DND-41 (cell line): ENCODE data around the gene ACSS3.

Experiments
- ATAC-seq: fragments of 200-7000 bp; cut with Tn5 transposase; 3 replicates; pipeline ENCODE4 v1.9.1; 2021; ENCODE audit warnings: low read depth; ENCODE audit not compliant: insufficient read depth
- DNase-seq: peaks from one replicate; pipeline ENCODE4 v3.0.0-alpha.2; 2020
- H2AFZ ChIP-seq: 2 replicates; pipeline ENCODE4 v1.6.0; 2012; ENCODE audit warnings: low read depth, low read length
- H3K27ac ChIP-seq: 2 replicates; pipeline ENCODE4 v1.5.1; 2012; ENCODE audit warnings: low read length, inconsistent platforms
- H3K27me3 ChIP-seq: fragments of 200-600 bp; sonication (generic); 2 replicates; pipeline ENCODE4 v1.6.0; 2012; ENCODE audit warnings: low read length, mild to moderate bottlenecking, inconsistent platforms; ENCODE audit not compliant: insufficient read depth, poor library complexity
- H3K36me3 ChIP-seq: 2 replicates; pipeline ENCODE4 v1.5.1; 2012; ENCODE audit warnings: low read length, inconsistent platforms; ENCODE audit not compliant: insufficient read depth
- H3K4me1 ChIP-seq: 2 replicates; pipeline ENCODE4 v1.5.1; 2012; ENCODE audit warnings: mild to moderate bottlenecking, low read length; ENCODE audit not compliant: insufficient read depth
- H3K4me2 ChIP-seq: 2 replicates; pipeline ENCODE4 v1.6.0; 2012; ENCODE audit warnings: mild to moderate bottlenecking, moderate library complexity, low read length, inconsistent platforms; ENCODE audit not compliant: insufficient read depth
- H3K4me3 ChIP-seq, 2 experiments: fragments of 200-600 bp in 1 of 2; shearing (Covaris generic) in 1 of 2; 2 replicates each; pipeline ENCODE4 v1.5.1; 2012 to 2016; ENCODE audit warnings: inconsistent platforms in 2 of 2, low read length in 2 of 2, mild to moderate bottlenecking in 2 of 2, low read depth in 1 of 2, moderate library complexity in 1 of 2
- H3K79me2 ChIP-seq: 2 replicates; pipeline ENCODE4 v1.6.0; 2012; ENCODE audit warnings: low read length, inconsistent platforms; ENCODE audit not compliant: insufficient read depth
- H3K9ac ChIP-seq: 2 replicates; pipeline ENCODE4 v1.6.0; 2012; ENCODE audit warnings: low read depth, mild to moderate bottlenecking, inconsistent platforms, low read length, moderate library complexity
- H3K9me3 ChIP-seq: 2 replicates; pipeline ENCODE4 v1.5.1; 2012; ENCODE audit warnings: low read length, moderate library complexity, mild to moderate bottlenecking, inconsistent platforms; ENCODE audit not compliant: insufficient read depth, severe bottlenecking
- H4K20me1 ChIP-seq: 2 replicates; pipeline ENCODE4 v1.6.0; 2012; ENCODE audit warnings: low read length; ENCODE audit not compliant: insufficient read depth
- CTCF ChIP-seq: IDR thresholded peaks from 2 replicates; pipeline ENCODE4 v1.5.1; 2012; ENCODE audit warnings: borderline replicate concordance, low read length, moderate library complexity, mild to moderate bottlenecking; ENCODE audit not compliant: poor library complexity, severe bottlenecking; ENCODE audit errors: extremely low read depth
- EZH2 ChIP-seq: IDR thresholded peaks from 3 replicates; pipeline ENCODE4 v1.6.1; 2012; ENCODE audit warnings: borderline replicate concordance, low read depth, mild to moderate bottlenecking, moderate library complexity, low read length, inconsistent platforms; ENCODE audit not compliant: severe bottlenecking

ACSS3 gene

DNA sequence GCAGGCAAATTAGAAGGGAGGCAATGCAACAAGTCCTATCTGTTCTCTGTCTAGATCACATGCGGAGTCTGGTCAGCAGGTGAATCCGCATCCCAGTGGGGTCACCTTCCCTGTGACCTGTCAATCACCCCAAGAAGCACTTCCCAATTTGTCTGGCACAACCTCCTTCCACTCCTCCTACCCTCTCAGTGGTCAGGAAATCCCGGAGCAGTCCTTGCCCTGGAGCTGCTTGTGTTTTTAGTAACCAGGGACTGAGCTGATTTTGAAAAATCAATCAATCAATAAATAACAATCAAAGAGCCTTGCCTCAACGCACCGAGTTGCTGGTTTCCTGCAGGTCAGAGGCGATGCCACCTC is 572 bp upstream of the ACSS3 start:
- Histone ChIP-seq H3K9ac (no peak overlapping the region), H3K27me3 (no peaks in the 10 kb centered on the region), H3K36me3 (no peaks in the 10 kb centered on the region), H4K20me1 (no peaks in the 10 kb centered on the region), H2AFZ (no peak overlapping the region), H3K27ac (no peak overlapping the region), H3K79me2 (no peaks in the 10 kb centered on the region), H3K4me2 (no peak overlapping the region), H3K9me3 (no peaks in the 10 kb centered on the region), H3K4me1 (no peaks in the 10 kb centered on the region), H3K4me3 (no peak overlapping the region)
- TF ChIP-seq CTCF: no peak
- TF ChIP-seq EZH2: no peak
- DNase-seq (no peak), ATAC-seq (no peak)

- Histone ChIP-seq H4K20me1 (no peaks in the 10 kb centered on the region), H3K27me3 (no peaks in the 10 kb centered on the region), H3K27ac (no peak overlapping the region), H3K4me3 (no peak overlapping the region), H3K9me3 (no peaks in the 10 kb centered on the region), H3K36me3 (no peaks in the 10 kb centered on the region), H3K4me2 (no peak overlapping the region), H3K79me2 (no peaks in the 10 kb centered on the region), H3K4me1 (no peaks in the 10 kb centered on the region), H2AFZ (no peak overlapping the region), H3K9ac (no peak overlapping the region)
- ATAC-seq (no peak), DNase-seq (no peak)
- TF ChIP-seq EZH2 (no peak), CTCF (no peak)
Observed at GRCh38 chr12:81078469-81079196, 754 bp downstream of the ACSS3 start.

DNA sequence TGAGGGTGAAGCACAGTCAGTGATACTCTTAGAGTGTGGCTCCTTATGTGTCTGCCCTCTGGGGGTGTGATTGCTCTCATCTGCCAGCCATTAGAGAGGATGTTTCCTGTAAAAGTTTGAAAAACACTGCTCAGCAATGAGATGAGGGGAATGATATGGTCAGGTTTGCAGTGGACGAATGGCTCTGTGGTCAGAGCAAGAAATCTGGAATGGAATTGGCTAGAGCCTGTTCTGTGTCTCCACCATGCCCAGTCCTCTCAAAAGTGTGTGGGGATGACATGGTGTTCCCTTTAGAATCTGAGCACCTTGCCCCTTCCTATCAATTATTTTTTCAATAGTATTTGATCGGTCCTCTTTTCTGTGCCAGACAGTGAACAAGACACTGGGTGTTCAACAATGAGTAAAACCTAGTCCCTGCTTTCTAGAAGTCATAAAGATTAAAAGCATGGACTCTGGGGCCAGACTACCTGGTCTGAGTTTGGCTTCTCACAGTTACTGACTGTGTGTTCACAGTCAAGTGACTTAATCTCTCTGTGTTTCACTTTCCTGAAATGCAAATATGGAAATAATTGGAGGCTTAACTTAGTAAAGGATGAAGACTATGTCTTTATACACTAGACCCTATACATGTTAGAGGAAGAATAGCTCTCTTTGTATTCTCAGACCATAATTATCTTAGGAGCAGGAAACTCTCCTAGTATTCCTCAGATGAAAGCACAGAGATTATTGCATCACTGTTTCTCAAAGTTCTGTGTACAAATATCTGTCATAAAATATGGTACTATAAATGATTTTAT is 1.6 kb downstream of the ACSS3 start:
- DNase-seq: no peak

More for the DNA sequence above, 1.6 kb downstream of the ACSS3 start:
- TF ChIP-seq EZH2 (no peak), CTCF (no peak)
- no peaks in the 10 kb centered on the region for H3K27me3 ChIP-seq
- H3K4me1 ChIP-seq: no peaks in the 10 kb centered on the region
- H3K4me3 ChIP-seq: no peak overlapping the region
- H3K36me3 ChIP-seq: no peaks in the 10 kb centered on the region
- no peaks in the 10 kb centered on the region for H3K79me2 ChIP-seq
- no peaks in the 10 kb centered on the region for H4K20me1 ChIP-seq
- no peak for ATAC-seq
- no peak overlapping the region for H2AFZ ChIP-seq
- H3K9me3 ChIP-seq: no peaks in the 10 kb centered on the region
- H3K9ac ChIP-seq: no peak overlapping the region
- H3K4me2 ChIP-seq: no peak overlapping the region
- no peak overlapping the region for H3K27ac ChIP-seq
